HepG2 (cell line): ENCODE measurements around the gene MT4. TPM values are rescaled to one million over a fixed set of nuclear protein-coding genes. Genes with fewer than 3 reads are reported as not detected.

ENCODE experiments used
- ASH2L ChIP-seq: fragments of 300-600, 200-600 bp; sonication (generic); IDR thresholded peaks from 2 replicates; pipeline ENCODE4 v1.7.0; 2017; ENCODE audit warnings: low read depth, mild to moderate bottlenecking, moderate library complexity, mixed read lengths, low read length; ENCODE audit not compliant: insufficient read length
- GABPA ChIP-seq, 2 experiments: IDR thresholded peaks; 2 replicates each; pipeline ENCODE4 v1.6.1; 2011 to 2016; ENCODE audit warnings: low read depth in 2 of 2, low read length in 1 of 2, missing biosample characterization in 1 of 2, missing genetic modification characterization in 1 of 2
- ZKSCAN5 ChIP-seq: sonication (generic); formaldehyde crosslinking; IDR thresholded peaks from 2 replicates; pipeline ENCODE4 v1.5.1; 2020; ENCODE audit warnings: mild to moderate bottlenecking, missing genetic modification reagents
- polyA plus RNA-seq, 8 experiments: library from polyadenylated mRNA; depleted of rRNA in 3 of 8; stranded (reverse) in 7 of 8; unstranded in 1 of 8; fragments of >200 nt; fragmentation: Illumina TruSeq in 4 of 8; extraction: Trizol in 4 of 8; gene quantifications; 2 replicates each; pipeline versions ENCODE4 v1.2.1 to v1.2.3, GENCODE V29; 2011 to 2016; ENCODE audit warnings: low read depth in 4 of 8, missing spikeins in 1 of 8, mixed read lengths in 1 of 8; ENCODE audit not compliant: insufficient read depth in 1 of 8
- total RNA-seq, 5 experiments: library from RNA; depleted of rRNA; stranded (reverse); fragments of >200 nt; fragmentation: Illumina TruSeq; extraction: Trizol; gene quantifications; 2 replicates each; pipeline ENCODE4 v1.2.3, GENCODE V29; 2016; ENCODE audit warnings: low read depth in 1 of 5
- TF ChIP-seq, protein P1 (sequence below): sonication (generic); formaldehyde crosslinking; IDR thresholded peaks from 2 replicates; pipeline ENCODE4 v1.4.0; 2020; ENCODE audit warnings: missing genetic modification reagents, borderline replicate concordance
- TF ChIP-seq, protein P2 (sequence below): sonication (generic); formaldehyde crosslinking; IDR thresholded peaks from 2 replicates; pipeline ENCODE4 v1.8.0; 2022; ENCODE audit warnings: mild to moderate bottlenecking, missing genetic modification reagents; ENCODE audit not compliant: insufficient replicate concordance
- TF ChIP-seq, protein P3 (sequence below): sonication (generic); formaldehyde crosslinking; IDR thresholded peaks from 2 replicates; pipeline ENCODE4 v1.4.0; 2020; ENCODE audit warnings: mild to moderate bottlenecking, missing genetic modification reagents
- TF ChIP-seq, protein P4 (sequence below): IDR thresholded peaks from 2 replicates; pipeline ENCODE4 v1.6.1; 2016; ENCODE audit warnings: control low read depth
- TF ChIP-seq, protein P5 (sequence below): fragments of 450-650 bp; IDR thresholded peaks from 2 replicates; pipeline ENCODE4 v1.6.1; 2016
- TF ChIP-seq, protein P6 (sequence below), 2 experiments: IDR thresholded peaks; 2 replicates each; pipeline ENCODE4 v1.6.1; 2011 to 2012; ENCODE audit warnings: low read length in 2 of 2, borderline replicate concordance in 1 of 2, low read depth in 1 of 2, mild to moderate bottlenecking in 1 of 2, moderate library complexity in 1 of 2

MT4 gene
- total and polyA plus RNA-seq, 2 of the 13 experiments (the other 11 are each of a cell fraction or from before 2014, with no cell fraction given), result not detected

DNA sequence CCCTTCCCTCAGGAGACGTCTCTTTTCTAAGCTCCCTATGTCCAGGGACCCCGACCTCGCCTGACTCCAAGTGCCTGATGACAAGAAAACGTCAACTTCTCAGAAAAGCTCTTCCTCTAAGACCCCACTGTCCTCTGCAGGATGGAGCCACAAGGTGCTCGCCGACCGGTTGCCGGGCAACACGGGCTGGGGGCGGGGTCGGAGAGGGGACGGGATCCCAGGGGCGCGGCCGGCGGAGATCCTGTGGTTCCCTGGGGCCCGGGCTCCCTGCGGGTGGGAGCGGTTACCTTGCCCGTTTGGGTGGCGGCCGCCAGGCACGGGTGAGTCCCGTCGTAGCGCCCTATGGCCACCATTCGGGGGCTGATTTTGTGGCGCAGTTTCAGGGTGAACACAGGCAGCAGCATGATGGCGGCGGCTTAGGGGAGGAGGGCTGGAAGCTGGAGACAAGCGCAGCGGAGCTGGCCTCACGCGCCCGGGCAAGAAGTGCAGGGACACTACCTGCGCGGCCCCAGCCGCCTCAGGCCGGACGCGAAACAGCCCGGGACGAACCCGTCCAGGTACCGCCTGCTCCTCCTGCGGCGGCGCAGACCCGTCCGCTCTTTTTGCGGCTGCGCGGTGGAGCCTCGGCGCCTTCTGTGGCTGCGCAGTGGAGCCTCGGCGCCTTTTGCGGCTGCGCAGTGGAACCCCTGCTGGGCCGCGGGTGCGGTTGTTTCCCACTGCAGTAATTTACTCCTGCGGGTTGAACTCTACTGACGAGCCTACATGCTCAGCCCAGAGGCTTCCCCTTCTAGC, 45.2 kb upstream of the MT4 start, which contains the start of gene BBS2 (continued):
- TF ChIP-seq, protein P1, sequence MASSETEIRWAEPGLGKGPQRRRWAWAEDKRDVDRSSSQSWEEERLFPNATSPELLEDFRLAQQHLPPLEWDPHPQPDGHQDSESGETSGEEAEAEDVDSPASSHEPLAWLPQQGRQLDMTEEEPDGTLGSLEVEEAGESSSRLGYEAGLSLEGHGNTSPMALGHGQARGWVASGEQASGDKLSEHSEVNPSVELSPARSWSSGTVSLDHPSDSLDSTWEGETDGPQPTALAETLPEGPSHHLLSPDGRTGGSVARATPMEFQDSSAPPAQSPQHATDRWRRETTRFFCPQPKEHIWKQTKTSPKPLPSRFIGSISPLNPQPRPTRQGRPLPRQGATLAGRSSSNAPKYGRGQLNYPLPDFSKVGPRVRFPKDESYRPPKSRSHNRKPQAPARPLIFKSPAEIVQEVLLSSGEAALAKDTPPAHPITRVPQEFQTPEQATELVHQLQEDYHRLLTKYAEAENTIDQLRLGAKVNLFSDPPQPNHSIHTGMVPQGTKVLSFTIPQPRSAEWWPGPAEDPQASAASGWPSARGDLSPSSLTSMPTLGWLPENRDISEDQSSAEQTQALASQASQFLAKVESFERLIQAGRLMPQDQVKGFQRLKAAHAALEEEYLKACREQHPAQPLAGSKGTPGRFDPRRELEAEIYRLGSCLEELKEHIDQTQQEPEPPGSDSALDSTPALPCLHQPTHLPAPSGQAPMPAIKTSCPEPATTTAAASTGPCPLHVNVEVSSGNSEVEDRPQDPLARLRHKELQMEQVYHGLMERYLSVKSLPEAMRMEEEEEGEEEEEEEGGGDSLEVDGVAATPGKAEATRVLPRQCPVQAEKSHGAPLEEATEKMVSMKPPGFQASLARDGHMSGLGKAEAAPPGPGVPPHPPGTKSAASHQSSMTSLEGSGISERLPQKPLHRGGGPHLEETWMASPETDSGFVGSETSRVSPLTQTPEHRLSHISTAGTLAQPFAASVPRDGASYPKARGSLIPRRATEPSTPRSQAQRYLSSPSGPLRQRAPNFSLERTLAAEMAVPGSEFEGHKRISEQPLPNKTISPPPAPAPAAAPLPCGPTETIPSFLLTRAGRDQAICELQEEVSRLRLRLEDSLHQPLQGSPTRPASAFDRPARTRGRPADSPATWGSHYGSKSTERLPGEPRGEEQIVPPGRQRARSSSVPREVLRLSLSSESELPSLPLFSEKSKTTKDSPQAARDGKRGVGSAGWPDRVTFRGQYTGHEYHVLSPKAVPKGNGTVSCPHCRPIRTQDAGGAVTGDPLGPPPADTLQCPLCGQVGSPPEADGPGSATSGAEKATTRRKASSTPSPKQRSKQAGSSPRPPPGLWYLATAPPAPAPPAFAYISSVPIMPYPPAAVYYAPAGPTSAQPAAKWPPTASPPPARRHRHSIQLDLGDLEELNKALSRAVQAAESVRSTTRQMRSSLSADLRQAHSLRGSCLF, result no peak
- TF ChIP-seq ZKSCAN5 (CRISPR knock-in tag) (no peak), GABPA (IDR thresholded peaks at IDR 0.05; ENCODE audit: low read depth, low read length) (no peak), GABPA (CRISPR knock-in tag; IDR thresholded peaks at IDR 0.05; ENCODE audit: low read depth) (no peak), ASH2L (peak; percentile 79)
- TF ChIP-seq, protein P2, sequence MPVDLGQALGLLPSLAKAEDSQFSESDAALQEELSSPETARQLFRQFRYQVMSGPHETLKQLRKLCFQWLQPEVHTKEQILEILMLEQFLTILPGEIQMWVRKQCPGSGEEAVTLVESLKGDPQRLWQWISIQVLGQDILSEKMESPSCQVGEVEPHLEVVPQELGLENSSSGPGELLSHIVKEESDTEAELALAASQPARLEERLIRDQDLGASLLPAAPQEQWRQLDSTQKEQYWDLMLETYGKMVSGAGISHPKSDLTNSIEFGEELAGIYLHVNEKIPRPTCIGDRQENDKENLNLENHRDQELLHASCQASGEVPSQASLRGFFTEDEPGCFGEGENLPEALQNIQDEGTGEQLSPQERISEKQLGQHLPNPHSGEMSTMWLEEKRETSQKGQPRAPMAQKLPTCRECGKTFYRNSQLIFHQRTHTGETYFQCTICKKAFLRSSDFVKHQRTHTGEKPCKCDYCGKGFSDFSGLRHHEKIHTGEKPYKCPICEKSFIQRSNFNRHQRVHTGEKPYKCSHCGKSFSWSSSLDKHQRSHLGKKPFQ (CRISPR knock-in tag), result peak; percentile 62
- TF ChIP-seq, protein P3, sequence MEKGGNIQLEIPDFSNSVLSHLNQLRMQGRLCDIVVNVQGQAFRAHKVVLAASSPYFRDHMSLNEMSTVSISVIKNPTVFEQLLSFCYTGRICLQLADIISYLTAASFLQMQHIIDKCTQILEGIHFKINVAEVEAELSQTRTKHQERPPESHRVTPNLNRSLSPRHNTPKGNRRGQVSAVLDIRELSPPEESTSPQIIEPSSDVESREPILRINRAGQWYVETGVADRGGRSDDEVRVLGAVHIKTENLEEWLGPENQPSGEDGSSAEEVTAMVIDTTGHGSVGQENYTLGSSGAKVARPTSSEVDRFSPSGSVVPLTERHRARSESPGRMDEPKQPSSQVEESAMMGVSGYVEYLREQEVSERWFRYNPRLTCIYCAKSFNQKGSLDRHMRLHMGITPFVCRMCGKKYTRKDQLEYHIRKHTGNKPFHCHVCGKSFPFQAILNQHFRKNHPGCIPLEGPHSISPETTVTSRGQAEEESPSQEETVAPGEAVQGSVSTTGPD (CRISPR knock-in tag), result no peak
- TF ChIP-seq, protein P4, sequence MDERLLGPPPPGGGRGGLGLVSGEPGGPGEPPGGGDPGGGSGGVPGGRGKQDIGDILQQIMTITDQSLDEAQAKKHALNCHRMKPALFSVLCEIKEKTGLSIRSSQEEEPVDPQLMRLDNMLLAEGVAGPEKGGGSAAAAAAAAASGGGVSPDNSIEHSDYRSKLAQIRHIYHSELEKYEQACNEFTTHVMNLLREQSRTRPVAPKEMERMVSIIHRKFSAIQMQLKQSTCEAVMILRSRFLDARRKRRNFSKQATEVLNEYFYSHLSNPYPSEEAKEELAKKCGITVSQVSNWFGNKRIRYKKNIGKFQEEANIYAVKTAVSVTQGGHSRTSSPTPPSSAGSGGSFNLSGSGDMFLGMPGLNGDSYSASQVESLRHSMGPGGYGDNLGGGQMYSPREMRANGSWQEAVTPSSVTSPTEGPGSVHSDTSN, result no peak
- TF ChIP-seq, protein P5, sequence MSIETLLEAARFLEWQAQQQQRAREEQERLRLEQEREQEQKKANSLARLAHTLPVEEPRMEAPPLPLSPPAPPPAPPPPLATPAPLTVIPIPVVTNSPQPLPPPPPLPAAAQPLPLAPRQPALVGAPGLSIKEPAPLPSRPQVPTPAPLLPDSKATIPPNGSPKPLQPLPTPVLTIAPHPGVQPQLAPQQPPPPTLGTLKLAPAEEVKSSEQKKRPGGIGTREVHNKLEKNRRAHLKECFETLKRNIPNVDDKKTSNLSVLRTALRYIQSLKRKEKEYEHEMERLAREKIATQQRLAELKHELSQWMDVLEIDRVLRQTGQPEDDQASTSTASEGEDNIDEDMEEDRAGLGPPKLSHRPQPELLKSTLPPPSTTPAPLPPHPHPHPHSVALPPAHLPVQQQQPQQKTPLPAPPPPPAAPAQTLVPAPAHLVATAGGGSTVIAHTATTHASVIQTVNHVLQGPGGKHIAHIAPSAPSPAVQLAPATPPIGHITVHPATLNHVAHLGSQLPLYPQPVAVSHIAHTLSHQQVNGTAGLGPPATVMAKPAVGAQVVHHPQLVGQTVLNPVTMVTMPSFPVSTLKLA, result no peak
- TF ChIP-seq, protein P6, sequence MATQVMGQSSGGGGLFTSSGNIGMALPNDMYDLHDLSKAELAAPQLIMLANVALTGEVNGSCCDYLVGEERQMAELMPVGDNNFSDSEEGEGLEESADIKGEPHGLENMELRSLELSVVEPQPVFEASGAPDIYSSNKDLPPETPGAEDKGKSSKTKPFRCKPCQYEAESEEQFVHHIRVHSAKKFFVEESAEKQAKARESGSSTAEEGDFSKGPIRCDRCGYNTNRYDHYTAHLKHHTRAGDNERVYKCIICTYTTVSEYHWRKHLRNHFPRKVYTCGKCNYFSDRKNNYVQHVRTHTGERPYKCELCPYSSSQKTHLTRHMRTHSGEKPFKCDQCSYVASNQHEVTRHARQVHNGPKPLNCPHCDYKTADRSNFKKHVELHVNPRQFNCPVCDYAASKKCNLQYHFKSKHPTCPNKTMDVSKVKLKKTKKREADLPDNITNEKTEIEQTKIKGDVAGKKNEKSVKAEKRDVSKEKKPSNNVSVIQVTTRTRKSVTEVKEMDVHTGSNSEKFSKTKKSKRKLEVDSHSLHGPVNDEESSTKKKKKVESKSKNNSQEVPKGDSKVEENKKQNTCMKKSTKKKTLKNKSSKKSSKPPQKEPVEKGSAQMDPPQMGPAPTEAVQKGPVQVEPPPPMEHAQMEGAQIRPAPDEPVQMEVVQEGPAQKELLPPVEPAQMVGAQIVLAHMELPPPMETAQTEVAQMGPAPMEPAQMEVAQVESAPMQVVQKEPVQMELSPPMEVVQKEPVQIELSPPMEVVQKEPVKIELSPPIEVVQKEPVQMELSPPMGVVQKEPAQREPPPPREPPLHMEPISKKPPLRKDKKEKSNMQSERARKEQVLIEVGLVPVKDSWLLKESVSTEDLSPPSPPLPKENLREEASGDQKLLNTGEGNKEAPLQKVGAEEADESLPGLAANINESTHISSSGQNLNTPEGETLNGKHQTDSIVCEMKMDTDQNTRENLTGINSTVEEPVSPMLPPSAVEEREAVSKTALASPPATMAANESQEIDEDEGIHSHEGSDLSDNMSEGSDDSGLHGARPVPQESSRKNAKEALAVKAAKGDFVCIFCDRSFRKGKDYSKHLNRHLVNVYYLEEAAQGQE (IDR thresholded peaks at IDR 0.05; ENCODE audit: borderline replicate concordance in 1 of 2, low read depth in 1 of 2, low read length in 2 of 2), result no peak
